HG03095 (cell line): ENCODE results near the gene ZNF207.
"Not testable (repeated sequence)": the region's sequence is repeated elsewhere in the genome, so short reads cannot be mapped to it uniquely, and the experiment has no call there.

ENCODE experiments used
- ATAC-seq: cut with Tn5 transposase; IDR thresholded peaks from one replicate; pipeline ENCODE4 v1.9.1; 2021; ENCODE audit warnings: moderate library complexity; ENCODE audit not compliant: unreplicated experiment

ZNF207 gene

GRCh38 chr17:32333187-32333586, 16.8 kb upstream of the ZNF207 start:
- ATAC-seq, result no peak

- ATAC-seq, result no peak
Measured at GRCh38 chr17:32335046-32335445, 14.9 kb upstream of the ZNF207 start.

- ATAC-seq, result no peak
Measured at GRCh38 chr17:32335687-32336086, 14.3 kb upstream of the ZNF207 start.

- ATAC-seq, result no peak
Measured at GRCh38 chr17:32341141-32341856, 8.7 kb upstream of the ZNF207 start.

GRCh38 chr17:32341857-32342602, 7.9 kb upstream of the ZNF207 start, which contains the start of gene C17orf75:
C17orf75 (minus strand) TSS chr17:32342173; CDS start chr17:32342139, 34 bp downstream.
- ATAC-seq, result peak; percentile 71

- no peak for ATAC-seq
Measured at GRCh38 chr17:32342603-32343325, 7.2 kb upstream of the ZNF207 start.

GRCh38 chr17:32345951-32346600, 3.9 kb upstream of the ZNF207 start:
- no peak for ATAC-seq

GRCh38 chr17:32348483-32348800, 1.5 kb upstream of the ZNF207 start:
- ATAC-seq, result no peak

- ATAC-seq, result no peak
Measured at GRCh38 chr17:32349503-32349853, 479 bp upstream of the ZNF207 start.

GRCh38 chr17:32350666-32351418, 885 bp downstream of the ZNF207 start:
- ATAC-seq, result peak; percentile 14

- ATAC-seq, result not testable (repeated sequence)
Measured at GRCh38 chr17:32352734-32353133, 2.8 kb downstream of the ZNF207 start.

- no peak for ATAC-seq
Measured at GRCh38 chr17:32355649-32356377, 5.9 kb downstream of the ZNF207 start.

GRCh38 chr17:32356378-32356743, 6.4 kb downstream of the ZNF207 start:
- no peak for ATAC-seq

- no peak for ATAC-seq
Measured at GRCh38 chr17:32356750-32357149, 6.8 kb downstream of the ZNF207 start.

GRCh38 chr17:32357615-32358014, 7.7 kb downstream of the ZNF207 start:
- no peak for ATAC-seq

- no peak for ATAC-seq
Measured at GRCh38 chr17:32361270-32361669, 11.3 kb downstream of the ZNF207 start.

- no peak for ATAC-seq
Measured at GRCh38 chr17:32370426-32370825, 20.5 kb downstream of the ZNF207 start.

GRCh38 chr17:32382526-32383223, 32.7 kb downstream of the ZNF207 start:
- no peak for ATAC-seq

- no peak for ATAC-seq
Measured at GRCh38 chr17:32383926-32384434, 34.0 kb downstream of the ZNF207 start.
